SK-N-SH (cell line): ENCODE data around the gene MINDY4.

Experiments
- CHD2 ChIP-seq: fragments of 150-350 bp; IDR thresholded peaks from 2 replicates; pipeline ENCODE4 v1.6.1; 2018; ENCODE audit warnings: low read length; ENCODE audit not compliant: partially characterized antibody
- EP300 ChIP-seq, 2 experiments: IDR thresholded peaks; 2 replicates each; pipeline versions ENCODE4 v1.4.0 to v1.6.1; 2012; ENCODE audit warnings: borderline replicate concordance in 1 of 2, low read depth in 1 of 2, low read length in 1 of 2
- MXI1 ChIP-seq: IDR thresholded peaks from 2 replicates; pipeline ENCODE4 v1.6.1; 2012; ENCODE audit warnings: mild to moderate bottlenecking, low read depth, low read length, improper control_type of control experiment
- NRF1 ChIP-seq: IDR thresholded peaks from 2 replicates; pipeline ENCODE4 v1.6.1; 2012; ENCODE audit warnings: low read depth, mild to moderate bottlenecking, low read length
- RAD21 ChIP-seq: IDR thresholded peaks from 2 replicates; pipeline ENCODE4 v1.6.1; 2012; ENCODE audit warnings: mild to moderate bottlenecking, low read length
- TAF1 ChIP-seq: IDR thresholded peaks from 2 replicates; pipeline ENCODE4 v1.6.1; 2012; ENCODE audit warnings: low read depth, mild to moderate bottlenecking, low read length, moderate library complexity, borderline replicate concordance
- TCF12 ChIP-seq: IDR thresholded peaks from 2 replicates; pipeline ENCODE4 v1.4.0; 2012
- TF ChIP-seq, protein P1 (sequence below): fragments of 200-600 bp; sonication (generic); IDR thresholded peaks from 2 replicates; pipeline ENCODE4 v1.6.1; 2017; ENCODE audit warnings: antibody characterized with exemption, mild to moderate bottlenecking, moderate library complexity
- TF ChIP-seq, protein P2 (sequence below): fragments of 150-350 bp; IDR thresholded peaks from 2 replicates; pipeline ENCODE4 v1.6.1; 2017; ENCODE audit warnings: antibody characterized with exemption, low read length, low read depth, borderline replicate concordance

DNA sequence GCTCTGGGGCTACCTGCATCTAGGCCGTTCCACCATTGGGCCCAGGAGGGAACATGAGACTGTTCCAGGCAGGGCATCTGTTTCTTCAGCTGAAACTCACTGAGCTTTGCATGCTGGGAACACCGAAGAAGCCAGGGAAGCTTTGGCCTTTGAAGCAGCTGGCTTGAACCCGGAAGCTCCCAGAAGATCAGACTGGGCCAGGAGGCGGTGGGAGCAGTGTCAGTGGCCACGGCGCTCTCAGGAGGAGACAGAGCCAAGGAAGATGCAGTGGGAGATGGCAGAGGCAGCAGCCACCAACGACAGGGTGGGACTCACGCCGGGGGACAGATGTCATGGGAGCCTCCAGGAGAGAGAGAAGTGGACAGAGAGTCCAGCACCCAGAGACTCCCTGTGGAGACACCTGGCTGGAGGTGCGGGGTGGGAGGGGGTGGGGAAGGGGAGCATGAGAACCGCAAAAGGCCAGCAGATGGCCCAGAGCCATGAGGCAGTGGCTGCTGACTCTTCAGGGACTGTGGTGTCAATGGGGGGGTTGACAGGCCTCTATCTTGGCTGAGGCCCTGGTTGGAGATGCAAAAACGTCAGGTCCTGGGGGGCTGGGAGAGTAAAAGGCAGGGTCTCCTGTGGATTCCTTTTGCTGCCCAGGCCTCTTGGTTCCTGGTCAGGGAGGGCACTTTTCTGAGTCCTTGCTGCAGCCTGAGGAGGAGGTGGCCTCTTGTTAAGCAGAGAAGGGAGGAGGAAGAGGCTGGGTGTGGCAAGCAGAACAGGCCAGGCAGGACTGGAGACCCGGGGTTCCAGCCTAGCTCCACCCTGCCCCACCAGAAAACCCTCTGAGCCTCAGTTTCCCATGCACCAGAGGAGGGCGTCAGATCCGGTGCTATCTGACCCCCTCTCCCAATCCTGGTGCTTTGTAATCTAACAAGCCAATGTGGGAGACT is 134.1 kb downstream of the MINDY4 start:
- TF ChIP-seq EP300 (IDR thresholded peaks at IDR 0.05; ENCODE audit: borderline replicate concordance in 1 of 2, low read depth in 1 of 2, low read length in 1 of 2) (no peak), TAF1 (no peak), CHD2 (no peak), MXI1 (no peak), NRF1 (no peak), TCF12 (no peak), RAD21 (no peak)
- TF ChIP-seq, protein P1, sequence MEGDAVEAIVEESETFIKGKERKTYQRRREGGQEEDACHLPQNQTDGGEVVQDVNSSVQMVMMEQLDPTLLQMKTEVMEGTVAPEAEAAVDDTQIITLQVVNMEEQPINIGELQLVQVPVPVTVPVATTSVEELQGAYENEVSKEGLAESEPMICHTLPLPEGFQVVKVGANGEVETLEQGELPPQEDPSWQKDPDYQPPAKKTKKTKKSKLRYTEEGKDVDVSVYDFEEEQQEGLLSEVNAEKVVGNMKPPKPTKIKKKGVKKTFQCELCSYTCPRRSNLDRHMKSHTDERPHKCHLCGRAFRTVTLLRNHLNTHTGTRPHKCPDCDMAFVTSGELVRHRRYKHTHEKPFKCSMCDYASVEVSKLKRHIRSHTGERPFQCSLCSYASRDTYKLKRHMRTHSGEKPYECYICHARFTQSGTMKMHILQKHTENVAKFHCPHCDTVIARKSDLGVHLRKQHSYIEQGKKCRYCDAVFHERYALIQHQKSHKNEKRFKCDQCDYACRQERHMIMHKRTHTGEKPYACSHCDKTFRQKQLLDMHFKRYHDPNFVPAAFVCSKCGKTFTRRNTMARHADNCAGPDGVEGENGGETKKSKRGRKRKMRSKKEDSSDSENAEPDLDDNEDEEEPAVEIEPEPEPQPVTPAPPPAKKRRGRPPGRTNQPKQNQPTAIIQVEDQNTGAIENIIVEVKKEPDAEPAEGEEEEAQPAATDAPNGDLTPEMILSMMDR, result no peak
- TF ChIP-seq, protein P2, sequence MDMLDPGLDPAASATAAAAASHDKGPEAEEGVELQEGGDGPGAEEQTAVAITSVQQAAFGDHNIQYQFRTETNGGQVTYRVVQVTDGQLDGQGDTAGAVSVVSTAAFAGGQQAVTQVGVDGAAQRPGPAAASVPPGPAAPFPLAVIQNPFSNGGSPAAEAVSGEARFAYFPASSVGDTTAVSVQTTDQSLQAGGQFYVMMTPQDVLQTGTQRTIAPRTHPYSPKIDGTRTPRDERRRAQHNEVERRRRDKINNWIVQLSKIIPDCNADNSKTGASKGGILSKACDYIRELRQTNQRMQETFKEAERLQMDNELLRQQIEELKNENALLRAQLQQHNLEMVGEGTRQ, result no peak
